Bronchial epithelial cell (primary cell): ENCODE data around the gene CACNA1C. TPM values are rescaled to one million over a fixed set of nuclear protein-coding genes. Genes with fewer than 3 reads are reported as not detected.

Source experiments
- DNase-seq: peaks from one replicate; pipeline ENCODE4 v3.0.0-alpha.2; 2010; ENCODE audit warnings: low read depth
- FAIRE-seq: peaks from 2 replicates; lab custom pipeline; 2011; peaks lifted over from hg19 to GRCh38; lab: Jason Lieb, UNC
- H3K27me3 ChIP-seq: 2 replicates; pipeline ENCODE4 v1.5.1; 2011; ENCODE audit warnings: low read length; ENCODE audit not compliant: control insufficient read depth, insufficient read depth
- H3K36me3 ChIP-seq: 2 replicates; pipeline ENCODE4 v1.5.1; 2011; ENCODE audit warnings: low read length; ENCODE audit not compliant: control insufficient read depth, insufficient read depth
- H3K4me3 ChIP-seq: 2 replicates; pipeline ENCODE4 v1.5.1; 2011; ENCODE audit warnings: mild to moderate bottlenecking, low read depth, low read length, control low read depth
- CTCF ChIP-seq: IDR thresholded peaks from 2 replicates; pipeline ENCODE4 v1.5.1; 2011; ENCODE audit warnings: mild to moderate bottlenecking, moderate library complexity, low read length, control low read depth, inconsistent platforms; ENCODE audit not compliant: insufficient read depth, severe bottlenecking
- total RNA-seq: library from RNA; depleted of rRNA; stranded (reverse); fragments of >200 nt; gene quantifications from 2 replicates; pipeline ENCODE4 v1.2.1, GENCODE V29; 2014

Gene CACNA1C
- total RNA-seq, 1 donor from 2014 or later: not detected

- no peak for FAIRE-seq
- DNase-seq: no peak
- no peak for TF ChIP-seq CTCF
- Histone ChIP-seq H3K36me3 (no peaks in the 10 kb centered on the region), H3K27me3 (no peaks in the 10 kb centered on the region), H3K4me3 (no peak overlapping the region)
These were observed 40.9 kb upstream of the CACNA1C start for GRCh38 chr12:2011643-2012607.

GRCh38 chr12:2013086-2013485, 39.7 kb upstream of the CACNA1C start:
- H3K4me3 ChIP-seq: no peak overlapping the region
- no peak for FAIRE-seq
- H3K36me3 ChIP-seq: no peaks in the 10 kb centered on the region
- TF ChIP-seq CTCF: no peak
- no peaks in the 10 kb centered on the region for H3K27me3 ChIP-seq
- no peak for DNase-seq

- H3K4me3 ChIP-seq: no peak overlapping the region
- no peaks in the 10 kb centered on the region for H3K36me3 ChIP-seq
- DNase-seq (no peak), FAIRE-seq (no peak)
- H3K27me3 ChIP-seq: no peaks in the 10 kb centered on the region
- TF ChIP-seq CTCF: no peak
These were observed 39.1 kb upstream of the CACNA1C start for GRCh38 chr12:2013527-2014223.

DNA sequence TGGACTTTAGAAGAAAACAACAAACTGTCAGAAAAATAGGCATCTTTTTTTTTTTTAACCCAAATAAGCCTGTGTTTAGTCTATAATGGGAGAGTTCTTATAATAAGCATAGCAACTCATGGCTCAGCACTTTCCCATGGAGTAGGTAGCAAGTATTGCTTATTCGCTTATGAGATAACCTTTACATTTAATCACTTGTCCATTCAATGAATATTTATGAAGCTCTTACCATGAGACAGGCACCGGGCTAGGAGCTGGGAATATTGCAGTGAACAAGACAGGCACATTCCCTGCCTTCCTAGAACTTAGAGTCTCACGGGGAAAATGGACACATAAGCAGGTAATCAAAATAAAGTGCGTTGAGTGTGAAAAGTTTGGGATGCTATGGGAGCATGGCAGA, 38.6 kb upstream of the CACNA1C start:
- FAIRE-seq: no peak
- TF ChIP-seq CTCF: no peak
- Histone ChIP-seq H3K27me3 (no peaks in the 10 kb centered on the region), H3K36me3 (no peaks in the 10 kb centered on the region), H3K4me3 (no peak overlapping the region)
- DNase-seq: no peak

DNA sequence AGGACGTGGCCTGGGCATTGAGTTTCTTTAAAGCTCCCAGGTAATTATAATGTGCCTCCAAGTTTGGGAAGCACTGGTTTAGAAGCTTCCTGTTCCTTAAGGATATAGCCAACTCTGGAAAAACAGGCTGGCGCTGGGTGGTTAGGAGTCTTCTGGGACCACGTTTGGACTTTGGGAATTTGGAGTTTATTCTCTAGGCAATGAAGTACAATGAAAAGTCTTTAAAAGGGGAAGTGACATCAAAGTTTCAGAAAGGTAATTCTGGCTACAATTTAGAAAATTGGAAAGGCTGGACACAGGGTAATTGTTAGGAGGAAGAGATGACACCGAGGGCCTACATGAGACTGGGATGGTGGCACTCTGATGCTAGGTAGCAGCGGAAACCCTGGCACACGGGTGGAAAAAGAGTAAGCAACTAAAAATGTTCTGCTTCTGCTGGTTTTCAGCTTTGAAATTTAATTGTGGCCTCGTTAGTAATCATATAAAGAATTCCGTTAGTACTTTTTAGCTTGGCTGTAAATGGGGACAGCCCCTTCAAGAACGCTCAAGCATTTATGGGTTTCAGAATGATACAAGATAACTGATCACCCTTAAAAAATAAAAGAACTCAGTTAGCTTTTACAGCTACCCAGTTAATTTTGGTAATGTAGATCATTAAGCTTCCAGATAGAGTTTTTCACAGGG, 35.8 kb upstream of the CACNA1C start:
- H3K27me3 ChIP-seq: no peaks in the 10 kb centered on the region

More for the DNA sequence above, 35.8 kb upstream of the CACNA1C start:
- Histone ChIP-seq H3K36me3 (no peaks in the 10 kb centered on the region), H3K4me3 (no peak overlapping the region)
- FAIRE-seq: no peak
- TF ChIP-seq CTCF: no peak
- DNase-seq: no peak
